ENCODE results near the gene IFI44L. TPM values are rescaled to one million over a fixed set of nuclear protein-coding genes. Genes with fewer than 3 reads are reported as not detected.

The IFI44L gene
- total and polyA plus RNA-seq, 8 donors, result 3.3 to 24.0 (median 4.2) TPM

DNA sequence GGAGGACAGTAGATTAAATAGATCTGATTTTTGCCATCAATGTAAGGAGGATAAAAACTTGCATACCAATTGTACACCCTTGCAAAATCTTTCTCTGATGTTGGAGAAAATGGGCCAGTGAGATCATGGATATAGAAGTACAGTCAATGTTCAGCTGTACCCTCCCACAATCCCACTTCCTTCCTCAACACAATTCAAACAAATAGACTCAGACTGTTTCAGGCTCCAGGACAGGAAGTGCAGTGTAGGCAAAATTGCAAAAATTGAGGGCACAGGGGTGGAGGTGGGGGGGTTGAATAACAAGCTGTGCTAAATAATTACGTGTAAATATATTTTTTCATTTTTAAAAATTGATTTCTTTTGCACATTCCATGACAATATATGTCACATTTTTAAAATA is 25.5 kb downstream of the IFI44L start:
- DNase-seq, result no peak
- peak overlapping the region in 1 of 2 donors; percentile 21 for H3K27ac ChIP-seq
- H3K4me1 ChIP-seq, result peaks cover 0 to 27% of the 10 kb centered on the region in 2 donors
- peaks cover 0 to 21% of the 10 kb centered on the region in 2 donors for H3K9me3 ChIP-seq
- H3K4me3 ChIP-seq, result no peak overlapping the region
- no peaks in the 10 kb centered on the region for H3K27me3 ChIP-seq
- intact Hi-C loops (cut with DNase I), result no loop called here
- peak; percentile 46 for ATAC-seq
- TF ChIP-seq, protein P1, sequence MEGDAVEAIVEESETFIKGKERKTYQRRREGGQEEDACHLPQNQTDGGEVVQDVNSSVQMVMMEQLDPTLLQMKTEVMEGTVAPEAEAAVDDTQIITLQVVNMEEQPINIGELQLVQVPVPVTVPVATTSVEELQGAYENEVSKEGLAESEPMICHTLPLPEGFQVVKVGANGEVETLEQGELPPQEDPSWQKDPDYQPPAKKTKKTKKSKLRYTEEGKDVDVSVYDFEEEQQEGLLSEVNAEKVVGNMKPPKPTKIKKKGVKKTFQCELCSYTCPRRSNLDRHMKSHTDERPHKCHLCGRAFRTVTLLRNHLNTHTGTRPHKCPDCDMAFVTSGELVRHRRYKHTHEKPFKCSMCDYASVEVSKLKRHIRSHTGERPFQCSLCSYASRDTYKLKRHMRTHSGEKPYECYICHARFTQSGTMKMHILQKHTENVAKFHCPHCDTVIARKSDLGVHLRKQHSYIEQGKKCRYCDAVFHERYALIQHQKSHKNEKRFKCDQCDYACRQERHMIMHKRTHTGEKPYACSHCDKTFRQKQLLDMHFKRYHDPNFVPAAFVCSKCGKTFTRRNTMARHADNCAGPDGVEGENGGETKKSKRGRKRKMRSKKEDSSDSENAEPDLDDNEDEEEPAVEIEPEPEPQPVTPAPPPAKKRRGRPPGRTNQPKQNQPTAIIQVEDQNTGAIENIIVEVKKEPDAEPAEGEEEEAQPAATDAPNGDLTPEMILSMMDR (IDR thresholded peaks at IDR 0.05), result no peak
- H3K36me3 ChIP-seq, result peaks cover 0 to 16% of the 10 kb centered on the region in 2 donors

DNA sequence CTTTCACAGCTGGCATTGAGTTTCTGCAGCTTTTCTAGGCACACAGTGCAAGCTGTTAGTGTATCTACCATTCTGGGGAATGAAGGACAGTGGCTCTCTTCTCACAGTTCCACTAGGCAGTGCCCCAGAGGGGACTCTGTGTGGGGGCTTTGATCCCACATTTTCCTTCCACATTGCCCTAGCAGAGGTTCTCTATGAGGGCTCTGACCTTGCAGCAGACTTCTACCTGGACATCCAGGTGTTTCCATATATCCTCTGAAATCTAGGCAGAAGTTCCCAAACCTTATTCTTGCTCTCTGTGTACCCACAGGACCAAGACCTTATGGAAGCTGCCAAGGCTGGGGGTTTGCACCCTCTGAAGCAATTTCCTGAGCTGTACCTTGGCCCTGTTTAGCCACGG is 27.0 kb downstream of the IFI44L start:
- no peaks in the 10 kb centered on the region for H3K27me3 ChIP-seq
- intact Hi-C loops (cut with DNase I), result no loop called here
- DNase-seq (no peak), ATAC-seq (no peak)
- peaks cover 0 to 21% of the 10 kb centered on the region in 2 donors for H3K9me3 ChIP-seq
- TF ChIP-seq, protein P1 (IDR thresholded peaks at IDR 0.05), result no peak
- no peak overlapping the region for H3K4me3 ChIP-seq
- H3K4me1 ChIP-seq, result peaks cover 6 to 42% of the 10 kb centered on the region in 2 donors
- peaks cover 0 to 6% of the 10 kb centered on the region in 2 donors for H3K36me3 ChIP-seq
- H3K27ac ChIP-seq, result no peak overlapping the region

DNA sequence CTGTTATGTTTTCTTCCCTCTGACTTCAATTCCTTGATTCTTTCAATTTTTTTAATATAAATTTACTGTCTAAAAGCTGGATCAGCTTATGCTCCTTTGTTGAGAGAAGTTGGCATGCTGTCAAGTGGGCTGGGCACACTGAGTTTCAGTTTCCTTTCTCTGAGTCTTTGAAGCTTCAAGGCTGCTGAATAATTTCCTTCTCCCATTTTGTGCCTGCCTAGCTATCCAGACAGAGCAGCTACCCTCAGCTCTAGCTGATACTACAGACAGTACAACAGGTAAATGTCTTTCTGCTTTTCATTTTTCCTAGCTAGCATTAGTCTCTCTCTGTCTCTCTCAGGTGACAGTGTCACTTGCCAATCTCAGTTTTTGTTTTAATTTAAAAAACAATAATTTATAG is 29.4 kb downstream of the IFI44L start, which contains the start of gene IFI44:
TSS of gene IFI44 (plus strand) at position 204 of the 400 bp plus-strand sequence. CDS start 365 bp downstream, outside the sequence.
- H3K27me3 ChIP-seq, result no peaks in the 10 kb centered on the region
- peak; percentile 96 for ATAC-seq
- H3K9me3 ChIP-seq, result peaks cover 0 to 15% of the 10 kb centered on the region in 2 donors
- peaks cover 0 to 1% of the 10 kb centered on the region in 2 donors for H3K36me3 ChIP-seq
- H3K4me3 ChIP-seq, result peak within 1 kb of the TSS; percentile 26 to 42
- intact Hi-C loops (cut with DNase I), result no loop called here
- peaks cover 6 to 62% of the 10 kb centered on the region in 2 donors for H3K4me1 ChIP-seq
- DNase-seq, result peak in 3 of 4 donors; percentile 75 to 92 (median 80)
- TF ChIP-seq, protein P1 (IDR thresholded peaks at IDR 0.05), result no peak
- H3K27ac ChIP-seq, result peak within 1 kb of the TSS; percentile 76 to 79

DNA sequence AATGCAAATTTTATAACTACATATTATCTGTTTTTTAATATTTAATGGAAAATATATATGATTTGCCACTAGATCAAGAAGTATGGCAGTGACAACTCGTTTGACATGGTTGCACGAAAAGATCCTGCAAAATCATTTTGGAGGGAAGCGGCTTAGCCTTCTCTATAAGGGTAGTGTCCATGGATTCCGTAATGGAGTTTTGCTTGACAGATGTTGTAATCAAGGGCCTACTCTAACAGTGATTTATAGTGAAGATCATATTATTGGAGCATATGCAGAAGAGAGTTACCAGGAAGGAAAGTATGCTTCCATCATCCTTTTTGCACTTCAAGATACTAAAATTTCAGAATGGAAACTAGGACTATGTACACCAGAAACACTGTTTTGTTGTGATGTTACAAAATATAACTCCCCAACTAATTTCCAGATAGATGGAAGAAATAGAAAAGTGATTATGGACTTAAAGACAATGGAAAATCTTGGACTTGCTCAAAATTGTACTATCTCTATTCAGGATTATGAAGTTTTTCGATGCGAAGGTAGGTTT is 29.9 kb downstream of the IFI44L start:
- Histone ChIP-seq H3K27ac (peak overlapping the region; percentile 76 to 79), H3K36me3 (peaks cover 0 to 7% of the 10 kb centered on the region in 2 donors), H3K27me3 (no peaks in the 10 kb centered on the region), H3K4me1 (peaks cover 6 to 62% of the 10 kb centered on the region in 2 donors), H3K9me3 (peaks cover 0 to 15% of the 10 kb centered on the region in 2 donors), H3K4me3 (peak overlapping the region; percentile 26 to 42)
- TF ChIP-seq, protein P1 (IDR thresholded peaks at IDR 0.05), result no peak
- peak; percentile 49 for ATAC-seq
- DNase-seq, result no peak
- intact Hi-C loops (cut with DNase I), result no loop called here

DNA sequence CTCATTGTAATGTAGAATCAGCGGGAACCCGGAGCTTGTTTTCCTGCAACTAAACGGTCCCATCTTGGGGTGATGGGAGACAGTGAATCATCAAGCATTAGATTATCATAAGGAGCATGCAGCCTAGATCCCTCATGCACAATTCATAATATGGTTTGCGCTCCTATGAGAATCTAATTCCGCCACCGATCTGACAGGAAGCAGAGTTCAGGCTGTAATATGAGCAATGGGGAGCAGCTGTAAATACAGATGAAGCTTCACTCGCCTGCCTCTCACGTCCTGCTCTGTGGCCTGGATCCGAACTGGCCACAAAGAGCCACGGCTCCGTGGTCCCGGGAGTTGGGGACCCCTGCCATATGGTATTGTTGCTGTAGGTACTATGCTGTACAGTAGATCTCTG is 31.0 kb downstream of the IFI44L start:
- H3K4me1 ChIP-seq, result peaks cover 6 to 52% of the 10 kb centered on the region in 2 donors
- intact Hi-C loops (cut with DNase I), result no loop called here
- TF ChIP-seq, protein P1 (IDR thresholded peaks at IDR 0.05), result no peak
- H3K4me3 ChIP-seq, result peak overlapping the region in 1 of 2 donors; percentile 42
- peaks cover 0 to 17% of the 10 kb centered on the region in 2 donors for H3K36me3 ChIP-seq
- no peak for ATAC-seq
- no peaks in the 10 kb centered on the region for H3K27me3 ChIP-seq
- H3K27ac ChIP-seq, result peak overlapping the region in 1 of 2 donors; percentile 79
- peak in 2 of 4 donors; percentile 13 to 56 for DNase-seq
- H3K9me3 ChIP-seq, result peaks cover 0 to 15% of the 10 kb centered on the region in 2 donors

Data from left lung (tissue), 10 donors.